Epidermal melanocyte (primary cell): ENCODE measurements around the gene MLLT10.

Source experiments
- DNase-seq: peaks from one replicate; pipeline ENCODE4 v3.0.0; 2011; ENCODE audit warnings: low spot score; ENCODE audit not compliant: insufficient read length

MLLT10 gene

DNA sequence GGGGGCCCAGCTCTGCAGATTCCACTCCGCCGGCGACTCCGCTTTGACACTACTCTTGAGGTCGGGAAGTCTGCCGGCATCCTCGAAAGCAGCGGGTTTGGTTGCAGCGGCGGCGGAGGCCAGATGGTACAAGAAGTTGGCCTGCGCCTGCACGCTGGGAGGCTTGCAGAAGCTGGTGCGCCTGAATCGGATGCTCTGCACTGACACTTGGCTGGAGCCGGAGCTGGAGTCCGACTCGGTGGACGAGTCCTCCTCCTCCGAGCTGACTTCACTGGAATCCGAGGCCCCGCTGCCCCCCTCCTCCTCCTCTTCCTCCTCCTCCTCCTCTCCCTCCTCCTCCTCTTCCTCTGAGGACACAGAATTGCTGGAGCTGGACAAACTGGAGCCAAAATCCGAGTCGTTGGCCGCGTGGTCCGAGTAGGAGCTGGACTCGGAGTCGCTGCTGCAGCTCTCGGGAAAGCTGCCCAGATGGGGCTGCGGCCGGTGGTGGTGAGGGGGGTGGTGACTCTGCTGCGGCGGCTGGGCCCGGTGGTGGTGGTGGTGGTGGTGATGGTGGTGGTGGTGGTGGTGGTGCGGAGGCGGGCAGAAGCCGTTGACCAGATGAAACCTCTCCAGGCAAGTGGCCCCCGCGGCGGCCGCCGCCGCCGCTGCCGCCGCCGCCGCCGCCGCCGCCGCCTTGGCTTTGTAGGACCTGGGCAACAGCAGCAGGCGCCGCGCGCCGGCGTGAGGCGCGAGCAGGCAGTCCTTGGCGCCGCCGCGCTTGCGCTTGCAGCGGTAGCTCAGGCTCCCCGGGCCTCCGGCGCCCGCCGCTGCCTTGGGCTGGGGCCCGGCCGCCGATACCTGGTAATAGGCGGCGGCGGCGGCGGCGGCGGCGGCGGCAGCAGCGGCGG is 17.5 kb upstream of the MLLT10 start:
- DNase-seq, result no peak

DNA sequence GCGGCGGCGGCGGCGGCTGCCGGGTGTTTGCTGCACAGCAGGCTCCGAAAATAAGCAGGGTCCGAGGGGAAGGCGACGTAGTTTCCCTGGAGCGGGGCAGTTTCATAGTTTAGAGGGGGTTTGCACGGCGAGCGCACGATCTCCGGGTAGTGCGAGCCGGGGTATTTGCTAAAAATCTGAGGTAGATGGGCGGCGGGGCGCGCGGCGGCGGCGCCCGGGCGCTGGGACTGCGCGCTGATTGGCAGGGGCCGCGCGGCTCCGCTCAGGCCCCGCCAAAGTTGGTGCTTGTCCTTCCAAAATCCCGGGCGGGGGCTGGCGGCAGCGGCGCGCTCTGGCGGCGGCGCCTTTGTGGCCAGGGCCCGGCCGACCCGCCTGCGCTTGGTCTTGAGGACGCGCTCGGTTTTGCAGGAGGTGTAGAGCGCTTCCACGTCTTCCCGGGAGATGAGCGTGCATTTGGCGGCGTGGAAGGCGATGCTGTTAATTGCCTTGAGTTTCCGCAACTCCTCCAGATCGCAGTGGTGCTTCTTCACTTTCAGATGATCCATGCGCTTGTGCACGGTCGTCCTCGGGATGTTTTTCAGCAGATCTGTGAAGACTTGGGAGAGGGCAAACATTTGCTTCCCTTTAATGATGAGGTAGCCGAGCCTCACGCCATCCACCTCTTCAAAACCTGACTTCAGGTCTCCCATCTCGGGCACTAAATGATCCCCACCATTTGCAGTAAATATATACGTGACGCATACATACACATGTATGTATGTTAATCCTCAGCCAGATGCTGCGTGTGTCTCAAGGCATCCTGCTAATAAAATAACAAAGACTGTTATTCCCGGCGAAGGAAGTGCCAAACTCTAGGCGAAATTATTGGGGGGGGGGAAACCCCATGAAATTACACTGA is 16.6 kb upstream of the MLLT10 start:
- no peak for DNase-seq

DNA sequence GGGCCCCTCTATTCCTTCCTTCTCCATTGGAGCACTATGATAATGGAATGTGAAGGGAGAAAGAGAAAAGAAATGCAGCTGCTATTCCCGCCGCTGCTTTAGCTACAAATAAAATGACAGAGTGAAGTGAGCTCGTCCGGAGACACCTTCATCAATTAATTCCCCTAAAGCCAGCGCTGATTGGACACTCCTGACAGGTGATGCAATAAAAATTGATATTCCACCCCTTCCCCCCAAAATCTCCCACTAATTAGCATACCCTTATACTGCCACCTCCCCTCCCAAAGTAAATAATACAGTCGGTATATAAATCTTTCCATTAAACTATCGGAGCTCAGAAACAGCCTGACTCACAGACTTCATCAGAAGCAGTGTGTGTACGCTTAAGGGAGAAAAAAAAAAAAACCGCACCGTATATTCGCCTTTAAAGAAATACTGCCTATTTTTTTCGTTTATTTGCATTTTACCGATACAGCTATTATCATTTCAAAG is 15.8 kb upstream of the MLLT10 start:
- DNase-seq, result no peak

DNA sequence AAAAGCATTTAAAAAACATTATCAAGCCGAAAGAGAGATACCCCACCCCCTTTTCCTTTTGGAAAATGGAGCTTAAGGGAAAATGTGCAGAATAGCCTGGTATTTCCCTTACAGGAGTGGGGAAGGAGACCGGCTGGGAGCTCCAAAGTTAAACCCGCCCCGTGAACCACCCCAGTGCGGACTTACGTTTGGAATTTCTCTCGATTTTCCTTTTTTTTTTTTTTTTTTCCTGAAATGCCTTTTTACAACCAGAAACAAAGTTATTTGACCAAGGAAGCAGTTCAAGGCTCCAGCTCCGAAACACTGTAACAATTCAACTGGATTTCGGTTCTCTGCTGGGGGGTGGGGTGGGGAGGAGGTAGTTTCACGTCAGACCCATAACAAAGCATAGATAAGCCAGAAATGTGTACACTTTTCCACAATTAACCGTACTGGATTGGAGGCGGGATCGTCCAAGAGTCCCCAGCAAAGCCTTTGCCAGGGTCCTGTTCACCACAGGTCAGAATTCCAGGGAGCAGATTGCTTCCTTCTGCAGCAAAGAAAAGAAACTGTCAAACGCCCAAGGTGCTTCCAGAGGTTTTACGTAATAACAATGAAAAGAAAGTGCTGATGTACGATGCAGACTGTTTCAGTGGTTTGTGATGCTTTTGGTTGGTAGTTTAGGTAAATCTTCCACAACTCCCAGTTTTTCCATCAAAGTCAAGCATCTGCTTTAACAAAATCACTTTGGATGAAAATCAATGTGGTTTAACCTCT is 15.2 kb upstream of the MLLT10 start:
- DNase-seq, result no peak

DNA sequence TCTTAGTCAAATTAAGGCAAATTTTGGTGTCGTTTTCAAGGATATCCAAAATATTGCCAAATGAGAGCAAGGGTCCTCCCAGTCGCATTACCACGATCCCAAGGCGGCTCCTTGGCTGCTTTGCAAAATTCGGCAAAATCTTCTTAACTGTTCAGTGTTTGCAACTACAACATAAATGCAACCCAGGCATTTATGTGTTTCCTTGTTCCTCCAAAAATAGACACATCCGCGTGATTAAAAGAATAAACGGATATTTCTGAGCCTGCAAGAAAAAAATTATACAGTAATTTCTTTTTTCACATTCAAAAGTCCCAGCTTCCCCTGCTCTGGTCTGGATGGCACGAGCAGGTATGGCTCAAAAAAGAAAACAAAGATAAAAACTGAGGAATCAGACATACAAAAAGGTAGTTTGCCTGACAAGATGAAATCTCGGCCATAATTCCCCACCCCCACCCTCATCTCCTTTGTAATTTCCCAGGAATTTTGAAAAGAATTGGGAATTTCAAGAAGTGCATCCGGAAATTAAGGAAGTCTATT is 14.6 kb upstream of the MLLT10 start:
- DNase-seq, result no peak

DNA sequence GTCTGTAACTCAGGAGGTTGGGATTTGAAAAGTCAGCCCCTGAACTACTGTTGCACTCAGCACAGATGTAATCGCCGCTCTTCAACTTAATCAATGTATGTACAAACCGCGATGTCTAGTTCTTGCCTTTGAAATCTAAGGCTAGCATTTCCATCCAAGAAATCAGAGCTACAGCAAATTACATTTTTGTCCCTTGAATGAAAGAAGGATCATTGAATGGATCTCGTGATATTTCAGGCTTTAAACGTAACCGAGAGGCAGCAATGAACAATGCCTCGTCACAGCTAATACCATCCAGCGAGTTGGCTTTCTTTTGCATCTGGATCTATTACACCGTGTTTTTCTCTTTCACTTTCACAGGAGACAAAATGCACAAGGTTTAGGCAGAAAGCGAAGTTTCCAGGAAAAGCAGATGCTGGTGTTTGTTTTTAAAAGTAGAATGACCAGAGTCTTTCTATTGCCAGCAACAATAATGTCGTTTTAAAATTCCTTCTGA is 14.0 kb upstream of the MLLT10 start:
- DNase-seq, result no peak

DNA sequence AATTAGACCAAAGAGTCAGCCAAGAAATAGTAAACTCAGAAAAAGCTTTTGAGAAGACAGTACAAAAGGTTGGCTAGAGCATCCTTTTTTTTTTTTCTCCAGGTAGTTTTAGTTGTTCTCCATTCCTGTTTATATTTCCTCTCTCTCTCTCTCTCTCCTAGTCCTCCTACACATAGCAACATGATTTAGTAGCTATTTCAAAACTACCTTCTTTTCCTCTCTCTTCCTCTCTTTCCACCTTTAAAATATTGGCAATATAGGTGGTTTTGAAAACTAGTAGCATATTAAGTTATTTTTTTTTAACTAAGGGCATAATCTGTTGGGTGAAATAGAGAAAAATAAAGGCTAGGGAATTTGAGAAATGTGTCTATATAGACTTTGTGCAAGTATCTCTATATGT is 13.5 kb upstream of the MLLT10 start:
- DNase-seq, result no peak

DNA sequence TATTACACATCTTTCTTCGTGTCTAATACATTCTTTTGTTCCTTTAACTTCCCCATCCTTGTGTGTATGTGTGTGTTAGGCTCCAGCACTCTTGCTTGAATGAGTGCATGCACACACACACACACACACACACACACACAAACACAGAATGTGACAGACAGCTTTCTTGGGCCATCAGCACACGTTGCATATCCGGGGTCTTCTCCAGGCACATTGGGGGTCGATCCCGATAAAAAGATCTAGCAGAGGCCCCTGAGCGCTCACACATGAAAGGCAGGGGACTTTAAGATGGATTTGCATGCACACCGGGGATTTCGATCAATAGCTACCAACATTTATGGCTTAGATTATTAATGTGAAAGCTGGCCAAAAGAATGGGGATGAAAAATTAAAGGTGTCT is 13.1 kb upstream of the MLLT10 start:
- no peak for DNase-seq

DNA sequence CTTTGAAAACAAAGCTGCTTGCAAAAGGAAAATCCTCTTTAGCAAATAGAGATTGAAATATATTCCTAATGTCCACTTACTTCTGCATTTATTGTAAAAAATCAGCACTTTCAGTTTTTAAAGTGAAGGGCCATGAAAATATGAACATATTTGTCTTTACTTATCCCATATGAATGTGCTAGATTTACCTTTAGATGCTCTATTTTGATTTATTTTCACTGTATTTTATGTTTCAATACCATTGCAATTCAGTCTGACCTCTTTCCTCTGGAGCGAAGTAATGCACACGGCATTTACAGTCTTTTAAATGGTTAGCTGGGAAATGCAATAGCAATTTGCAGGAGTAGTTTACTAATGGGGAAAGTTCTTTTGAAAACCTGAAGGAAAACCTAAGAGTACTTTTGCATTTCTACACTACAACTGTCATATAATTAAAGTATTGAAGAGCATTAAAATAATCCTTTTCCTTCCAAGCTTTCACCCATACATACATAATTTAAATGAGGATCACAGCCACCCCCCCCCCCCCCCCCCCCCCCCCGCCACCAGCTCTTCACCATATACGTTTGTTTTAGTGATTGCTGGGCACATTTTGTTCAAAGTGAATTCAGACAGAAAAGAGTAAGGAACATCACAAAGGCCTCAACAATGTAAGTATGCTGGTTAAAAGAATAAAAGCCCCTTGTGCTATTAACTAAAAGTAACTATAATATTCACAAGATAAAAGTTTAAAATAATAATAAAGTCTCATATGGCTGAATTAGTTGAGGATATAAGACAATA is 12.1 kb upstream of the MLLT10 start:
- no peak for DNase-seq

DNA sequence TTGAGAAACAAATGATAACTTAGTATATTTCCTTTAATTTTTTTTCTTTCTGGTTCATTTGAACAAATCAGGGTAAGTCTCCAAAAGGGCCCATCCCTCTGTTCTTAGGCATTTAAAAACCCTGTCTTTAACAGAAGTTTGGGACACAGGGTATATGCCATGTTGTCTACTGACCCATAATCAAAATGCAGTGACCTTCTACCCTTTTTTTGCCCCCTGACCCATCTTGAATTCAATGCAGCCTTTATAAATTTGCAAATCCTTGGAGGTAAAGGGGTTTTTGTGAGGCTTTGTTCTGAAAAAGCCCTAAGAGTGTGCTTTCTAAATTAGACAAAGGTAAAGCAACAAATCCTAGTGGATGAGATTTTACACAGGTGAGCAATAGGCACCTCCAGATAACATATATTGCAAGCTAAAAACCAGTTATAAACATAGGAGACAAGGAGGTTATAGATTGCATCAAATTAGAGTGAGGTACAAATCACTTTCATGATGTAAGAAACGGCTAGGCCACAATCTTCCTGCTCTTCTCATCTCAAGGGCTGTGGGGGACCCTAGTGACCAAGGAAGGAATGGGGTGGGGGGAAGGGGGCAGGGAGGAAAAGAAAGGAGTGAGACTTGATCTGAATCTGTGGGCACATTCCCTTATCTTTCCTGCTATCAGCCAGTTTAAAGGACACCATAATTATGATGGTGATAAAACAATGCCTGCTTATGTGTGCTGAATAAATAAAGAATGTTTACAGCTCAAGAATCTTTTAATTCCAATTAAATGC is 11.2 kb upstream of the MLLT10 start:
- DNase-seq, result no peak

DNA sequence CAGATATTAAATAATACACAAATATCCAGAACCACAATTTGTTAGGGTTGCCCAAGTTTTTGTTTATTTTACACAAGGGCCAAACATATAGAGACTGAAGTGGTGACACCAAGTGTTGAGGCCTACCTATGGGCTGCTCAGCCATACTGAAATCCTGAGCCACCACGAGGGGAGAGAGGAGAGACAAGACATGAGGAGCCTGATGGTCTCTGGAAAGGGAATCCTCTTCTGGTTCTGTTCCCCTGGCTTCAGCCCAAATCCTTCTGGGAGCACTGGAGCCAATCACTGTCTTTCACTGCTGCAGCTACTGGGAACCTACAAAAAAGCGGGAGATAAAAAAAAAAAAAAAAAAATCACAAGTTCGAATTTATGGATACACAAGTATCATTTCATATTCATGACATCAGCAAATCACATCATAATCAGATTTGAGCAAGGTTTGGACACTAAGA is 10.4 kb upstream of the MLLT10 start:
- no peak for DNase-seq

DNA sequence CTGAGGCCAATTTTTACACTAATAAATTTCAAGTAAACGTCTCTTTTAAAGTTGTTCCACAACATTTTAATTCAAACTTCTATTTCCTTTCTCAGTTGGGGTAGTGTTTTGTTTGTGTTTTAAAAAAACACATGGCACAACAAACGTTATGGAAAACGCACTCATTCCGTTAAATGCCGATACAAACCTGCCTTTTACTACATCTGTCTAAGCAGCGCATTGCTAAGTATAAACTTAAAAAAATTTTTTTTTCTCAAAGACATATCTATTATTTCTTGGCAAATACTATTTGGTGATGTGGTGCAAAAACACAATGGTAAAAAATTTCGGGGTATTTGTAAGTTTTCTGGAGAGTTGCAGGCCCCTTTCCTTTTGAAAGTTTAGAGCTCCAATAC is 9.9 kb upstream of the MLLT10 start:
- no peak for DNase-seq

DNA sequence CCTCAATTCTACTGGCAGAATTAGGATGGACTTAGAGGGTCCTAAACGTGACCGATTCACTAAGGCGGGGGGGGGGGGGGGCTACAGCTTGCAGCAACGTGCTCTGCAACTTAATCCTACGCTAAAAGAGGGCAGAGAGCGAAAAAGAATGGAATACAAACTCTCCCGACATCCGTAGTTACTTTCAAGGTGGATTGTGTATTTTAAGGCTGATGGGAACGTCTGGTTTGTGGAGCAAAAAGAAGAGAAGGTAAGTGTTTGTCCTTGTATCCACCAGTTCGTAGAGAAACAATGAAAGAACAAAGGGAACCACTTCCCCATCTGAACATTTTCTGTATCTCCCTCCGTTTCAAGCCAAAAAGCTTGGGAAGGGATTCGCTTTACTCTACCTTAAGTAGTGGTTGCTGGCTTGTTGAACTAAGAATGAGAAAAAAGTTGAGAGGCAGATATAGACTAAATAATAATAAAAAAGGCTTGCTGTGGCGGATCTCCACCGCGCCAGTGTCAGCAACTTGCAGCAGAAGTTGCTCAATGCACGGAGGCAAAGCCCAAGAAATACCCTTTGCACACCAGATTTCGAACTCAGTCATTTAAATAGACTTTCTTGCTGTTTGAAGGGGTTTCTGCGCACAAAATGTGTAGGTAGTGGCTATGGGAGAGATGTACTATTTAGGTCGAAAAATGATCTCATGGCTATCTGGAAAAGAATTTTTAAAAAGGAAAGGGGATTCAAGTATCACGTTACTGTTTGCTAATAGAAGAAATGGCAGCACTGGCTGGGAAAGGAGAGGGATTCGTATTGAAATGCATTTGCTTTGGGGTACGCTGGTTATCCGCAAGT is 9.3 kb upstream of the MLLT10 start:
- no peak for DNase-seq

DNA sequence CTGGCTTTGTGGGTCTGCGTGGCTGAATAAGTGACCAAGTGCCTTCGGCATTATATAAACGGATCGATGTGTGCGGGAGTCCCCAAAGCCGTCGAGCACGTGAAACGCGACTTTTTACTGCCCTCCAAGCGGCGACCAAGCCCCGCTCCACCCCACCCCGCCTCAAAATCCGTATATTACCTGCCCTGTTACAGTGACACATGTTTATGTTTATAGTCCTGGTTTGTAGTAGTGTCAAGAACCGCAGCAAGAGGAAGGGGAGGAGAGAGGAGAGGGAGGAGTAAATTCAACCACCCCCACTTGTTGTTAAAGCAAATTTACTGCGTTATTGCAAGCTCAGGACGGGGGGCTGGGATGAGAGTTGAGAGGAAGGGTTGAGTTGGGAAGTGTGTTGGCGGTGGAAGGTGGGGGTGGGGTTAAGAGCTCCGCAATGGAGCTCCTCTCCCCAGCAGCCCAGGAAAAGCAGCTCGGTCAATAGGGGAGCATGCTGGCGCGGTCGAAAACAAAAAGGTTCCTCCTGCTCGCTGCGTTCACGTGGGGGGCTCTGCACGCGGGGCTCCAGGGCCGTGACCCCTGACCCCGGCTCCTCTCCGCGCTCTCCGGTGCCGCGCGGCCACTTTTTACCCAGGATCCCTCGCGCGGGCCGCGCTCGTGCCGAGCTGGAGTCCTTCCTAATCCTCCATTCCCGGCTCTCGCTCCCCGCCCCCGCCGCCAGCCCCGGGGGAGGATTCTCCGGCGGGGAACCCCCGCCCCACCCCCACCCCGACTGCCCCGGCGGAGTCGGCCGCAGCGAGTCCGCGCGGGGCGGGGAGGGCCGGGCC is 8.5 kb upstream of the MLLT10 start, which contains the start of gene SKIDA1:
SKIDA1 (minus strand) TSS at position 316 of the 821 bp plus-strand sequence. CDS start 7,860 bp downstream, outside the sequence.
- no peak for DNase-seq

DNA sequence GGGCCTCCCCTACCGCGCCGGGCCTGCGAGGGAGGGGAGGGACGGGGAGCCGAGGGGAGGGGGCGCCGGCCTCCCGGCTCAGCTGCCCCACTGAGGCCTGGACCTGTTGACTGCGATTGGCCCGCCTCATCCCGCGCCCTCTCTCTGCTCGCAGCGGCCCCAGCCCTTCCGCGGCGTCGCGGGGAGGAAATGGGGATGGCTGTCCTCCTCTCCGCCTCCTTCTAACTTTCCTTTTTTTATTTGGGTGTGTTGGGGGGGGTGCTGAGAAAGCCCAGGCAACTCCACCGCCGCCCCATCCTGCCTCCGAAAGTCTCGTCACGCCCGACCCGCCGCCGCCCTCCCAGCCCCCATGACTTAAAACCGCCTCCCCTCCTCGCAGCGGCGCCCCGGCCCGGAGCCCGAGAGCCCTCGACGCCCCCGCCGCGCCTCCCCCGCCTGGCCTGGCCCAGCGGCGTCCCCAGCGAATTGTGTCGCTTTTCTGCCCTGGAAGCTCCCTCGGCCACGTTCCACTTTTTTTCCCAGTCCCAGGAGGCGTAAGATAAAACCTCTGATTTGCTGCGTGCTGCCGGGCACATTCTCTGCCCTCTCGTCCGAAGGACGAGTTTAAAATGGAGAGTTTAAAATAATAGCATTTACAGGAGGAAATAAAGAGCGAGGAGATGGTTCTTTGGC is 7.7 kb upstream of the MLLT10 start:
- no peak for DNase-seq

DNA sequence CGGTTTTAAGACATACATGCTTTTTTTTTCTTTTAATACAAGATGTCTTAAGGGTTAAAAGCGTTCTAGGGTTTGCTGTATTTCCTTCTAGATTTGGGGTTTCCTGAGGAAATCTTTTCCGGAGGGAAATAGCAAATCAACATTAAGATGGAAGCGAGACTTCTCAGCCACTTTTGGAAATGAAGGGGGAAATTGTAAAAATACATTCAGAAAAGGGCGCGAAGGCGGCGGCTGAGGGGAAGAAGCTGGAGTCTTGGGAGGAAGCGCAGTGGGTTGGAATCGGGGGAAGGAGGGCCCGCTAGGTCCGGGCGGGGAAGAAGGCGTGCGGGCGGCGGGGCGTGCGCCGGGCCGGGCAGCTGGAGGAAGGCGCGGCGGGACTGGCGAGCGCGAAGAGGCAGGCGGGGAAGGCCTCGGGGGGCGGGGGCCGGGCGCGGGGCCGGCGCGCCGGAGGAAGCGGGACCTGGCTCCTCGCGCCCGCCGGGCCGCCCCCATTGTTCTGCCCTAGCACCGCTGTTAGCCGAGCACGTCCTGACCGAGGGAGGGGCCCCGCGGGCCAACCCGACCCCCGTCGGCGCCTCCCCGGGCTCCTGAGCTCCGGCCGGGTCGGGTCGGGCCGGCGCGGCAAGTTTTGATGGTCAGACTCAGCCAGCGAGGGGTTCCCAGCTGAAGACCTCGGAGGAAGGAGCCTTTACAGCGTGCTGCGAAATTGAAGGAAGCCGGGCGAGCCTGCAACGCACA is 7.0 kb upstream of the MLLT10 start:
- no peak for DNase-seq
